HFFc6 (cell line): ENCODE measurements around the gene ASTN2. TPM values are rescaled to one million over a fixed set of nuclear protein-coding genes. Genes with fewer than 3 reads are reported as not detected.

Source experiments
- DNase-seq: peaks from one replicate; pipeline ENCODE4 v3.0.0-alpha.2; 2018
- H3K27ac Mint-ChIP-seq: 2 replicates; pipeline ENCODE4 v1.8.0; 2020; ENCODE audit warnings: mild to moderate bottlenecking, mixed read lengths
- H3K27me3 Mint-ChIP-seq: 2 replicates; pipeline ENCODE4 v1.8.0; 2021; ENCODE audit warnings: mild to moderate bottlenecking, moderate library complexity, mixed read lengths; ENCODE audit not compliant: insufficient read depth
- H3K36me3 Mint-ChIP-seq: 2 replicates; pipeline ENCODE4 v1.8.0; 2021; ENCODE audit warnings: low read depth, mixed read lengths
- H3K4me1 Mint-ChIP-seq: 2 replicates; pipeline ENCODE4 v1.8.0; 2020; ENCODE audit warnings: low read depth, mixed read lengths
- H3K4me3 Mint-ChIP-seq: 2 replicates; pipeline ENCODE4 v1.8.0; 2020; ENCODE audit warnings: mild to moderate bottlenecking, moderate library complexity, mixed read lengths
- H3K9me3 Mint-ChIP-seq: 2 replicates; pipeline ENCODE4 v1.8.0; 2020; ENCODE audit warnings: mild to moderate bottlenecking, mixed read lengths
- CTCF ChIP-seq: fragments of 200-600 bp; sonication (generic); IDR thresholded peaks from 2 replicates; pipeline ENCODE4 v1.5.0; 2021; ENCODE audit warnings: antibody characterized with exemption, mild to moderate bottlenecking
- total RNA-seq, 6 experiments: library from RNA; stranded (reverse); fragmentation: NEBNext Ultra II Directional; extraction: Animal tissue kit (Norgen Biotek cat#: 25700); gene quantifications; 2 replicates in 1 of 6; 3 replicates in 5 of 6; pipeline ENCODE4 v1.2.3, GENCODE V29; 2021

Gene ASTN2
- total RNA-seq, 6 experiments from 2014 or later = 7.3 to 9.7 (median 8.3) TPM

GRCh38 chr9:116488373-116488772, 926.5 kb downstream of the ASTN2 start:
- no peak for DNase-seq
- Mint-ChIP-seq H3K4me3 (no peak overlapping the region), H3K27ac (no peak overlapping the region), H3K4me1 (peaks cover 24% of the 10 kb centered on the region), H3K9me3 (no peaks in the 10 kb centered on the region), H3K36me3 (no peaks in the 10 kb centered on the region; the same call in 1 of the 2 replicates), H3K27me3 (no peaks in the 10 kb centered on the region)
- no peak for TF ChIP-seq CTCF

- DNase-seq = no peak
- Mint-ChIP-seq H3K36me3 (no peaks in the 10 kb centered on the region; the same call in 1 of the 2 replicates), H3K4me1 (0 out of 2 replicates have a peak, but pooled peaks cover 5% of the 10 kb centered on the region), H3K27ac (no peak overlapping the region), H3K27me3 (no peaks in the 10 kb centered on the region), H3K9me3 (no peaks in the 10 kb centered on the region), H3K4me3 (no peak overlapping the region)
- TF ChIP-seq CTCF = no peak
These were observed 930.3 kb downstream of the ASTN2 start for GRCh38 chr9:116484492-116485061.

- DNase-seq = no peak
- Mint-ChIP-seq H3K36me3 (no peaks in the 10 kb centered on the region; the same call in 1 of the 2 replicates), H3K4me1 (peaks cover 10% of the 10 kb centered on the region; the same call in 1 of the 2 replicates), H3K27ac (no peak overlapping the region), H3K27me3 (no peaks in the 10 kb centered on the region), H3K4me3 (no peak overlapping the region), H3K9me3 (no peaks in the 10 kb centered on the region)
- TF ChIP-seq CTCF = no peak
These were observed 931.0 kb downstream of the ASTN2 start for GRCh38 chr9:116483622-116484491.

GRCh38 chr9:116482740-116483139, 932.1 kb downstream of the ASTN2 start:
- Mint-ChIP-seq H3K27me3 (no peaks in the 10 kb centered on the region; the same call in 1 of the 2 replicates), H3K9me3 (no peaks in the 10 kb centered on the region), H3K36me3 (no peaks in the 10 kb centered on the region; the same call in none of the 2 replicates), H3K27ac (no peak overlapping the region), H3K4me1 (peaks cover 14% of the 10 kb centered on the region), H3K4me3 (no peak overlapping the region)
- no peak for TF ChIP-seq CTCF
- DNase-seq = no peak

GRCh38 chr9:116480700-116481099, 934.2 kb downstream of the ASTN2 start:
- Mint-ChIP-seq H3K4me3 (no peak overlapping the region), H3K4me1 (peaks cover 27% of the 10 kb centered on the region), H3K9me3 (no peaks in the 10 kb centered on the region), H3K36me3 (no peaks in the 10 kb centered on the region; the same call in none of the 2 replicates), H3K27ac (no peak overlapping the region), H3K27me3 (peaks cover 2% of the 10 kb centered on the region; the same call in 1 of the 2 replicates)
- DNase-seq = no peak
- TF ChIP-seq CTCF = no peak
